Mesodermal cell (in vitro differentiated cells): ENCODE data around the gene PPP1R2C.

Experiments used
- H3K27ac ChIP-seq: 2 replicates; pipeline ENCODE4 v1.7.0; 2013; ENCODE audit warnings: mild to moderate bottlenecking, low read depth, low read length, moderate library complexity; ENCODE audit not compliant: severe bottlenecking
- H3K36me3 ChIP-seq: 2 replicates; pipeline ENCODE4 v1.7.1; 2013; ENCODE audit warnings: mild to moderate bottlenecking, low read length, moderate library complexity; ENCODE audit not compliant: control insufficient read depth, insufficient read depth
- H3K4me1 ChIP-seq: one replicate; pipeline ENCODE4 v1.7.1; 2013; ENCODE audit warnings: mild to moderate bottlenecking, low read length; ENCODE audit not compliant: insufficient read depth, control insufficient read depth, poor library complexity, severe bottlenecking
- H3K4me3 ChIP-seq: 2 replicates; pipeline ENCODE4 v1.7.0; 2013; ENCODE audit warnings: low read length, control low read depth, mild to moderate bottlenecking; ENCODE audit not compliant: insufficient read depth, poor library complexity, severe bottlenecking; ENCODE audit errors: extremely low read depth
- H3K9me3 ChIP-seq: 2 replicates; pipeline ENCODE4 v1.7.1; 2013; ENCODE audit warnings: mild to moderate bottlenecking, low read length, moderate library complexity; ENCODE audit not compliant: control insufficient read depth
- WGBS, 2 experiments: methylation state at CpG; one replicate each; pipeline ENCODE4 v1.1.5; 2013; ENCODE audit warnings: missing lambda C conversion rate in 2 of 2; ENCODE audit not compliant: insufficient coverage in 2 of 2; 5-methylcytosine and 5-hydroxymethylcytosine counted together

PPP1R2C gene

DNA sequence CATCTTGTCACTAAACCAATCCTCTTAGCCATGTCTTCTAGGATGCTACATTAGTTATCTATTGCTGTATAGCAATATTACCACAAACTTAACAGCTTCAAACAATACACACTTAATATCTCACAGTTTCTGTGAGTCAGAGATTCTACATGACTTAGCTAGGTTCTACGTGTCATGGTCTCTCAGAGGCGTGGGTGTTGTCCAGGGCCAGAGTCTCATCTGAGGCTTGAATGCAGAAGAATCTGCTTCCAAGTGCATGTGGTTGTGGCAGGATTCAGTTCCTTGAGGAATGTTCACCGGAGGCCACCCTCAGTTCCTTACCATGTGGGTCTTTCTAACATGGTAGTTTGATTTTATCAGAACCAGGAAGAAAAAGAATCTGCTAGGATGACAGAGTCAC is 26.4 kb downstream of the PPP1R2C start:
- 100% methylated on average over 2 of the region's 3 CpGs; no CpG with 5 or more reads in 1 of the 2 experiments for WGBS, 2 experiments

DNA sequence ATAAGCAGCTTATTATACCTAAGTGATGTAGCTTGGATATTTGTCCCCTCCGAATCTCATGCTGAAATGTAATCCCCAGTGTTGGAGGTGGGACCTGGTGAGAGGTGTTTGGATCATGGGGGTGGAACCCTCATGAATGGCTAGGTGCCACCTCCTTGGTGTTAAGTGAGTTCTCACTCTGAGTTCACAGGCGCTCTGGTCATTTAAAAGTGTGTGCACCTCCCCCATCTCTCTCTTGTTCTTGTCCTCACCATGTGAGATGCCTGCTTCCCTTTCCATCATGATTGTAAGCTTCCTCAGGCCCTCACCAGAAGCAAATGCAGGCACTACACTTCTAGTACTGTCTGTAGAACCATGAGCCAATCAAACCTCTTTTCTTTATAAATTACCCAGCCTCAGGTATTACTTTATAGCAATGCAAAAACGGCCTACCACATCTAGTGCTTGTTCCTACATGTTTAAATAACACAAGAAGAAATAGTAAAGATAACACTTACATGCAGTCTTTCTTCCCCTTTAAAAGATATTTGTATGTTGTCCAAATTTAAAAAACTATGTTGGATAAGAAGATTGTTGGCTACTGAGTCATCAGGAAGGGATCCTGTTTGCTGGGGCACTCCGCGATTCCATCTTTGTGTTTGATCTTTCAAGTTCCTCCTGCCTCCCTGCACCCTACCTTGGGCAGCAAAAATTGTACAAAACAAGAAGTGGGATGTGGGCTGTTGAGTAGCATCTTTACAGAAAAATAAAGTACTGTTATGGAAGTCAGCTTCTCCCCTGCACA is 29.7 kb downstream of the PPP1R2C start:
- H3K36me3 ChIP-seq: no peaks in the 10 kb centered on the region
- WGBS, 2 experiments: no CpG with 5 or more reads among the region's 5 CpGs
- H3K4me1 ChIP-seq: peaks cover 6% of the 10 kb centered on the region

More for the DNA sequence above, 26.4 kb downstream of the PPP1R2C start:
- H3K4me1 ChIP-seq: peaks cover 13% of the 10 kb centered on the region
- H3K36me3 ChIP-seq: no peaks in the 10 kb centered on the region
- H3K9me3 ChIP-seq: no peaks in the 10 kb centered on the region
- no peak overlapping the region for H3K27ac ChIP-seq
- no peak overlapping the region for H3K4me3 ChIP-seq

DNA sequence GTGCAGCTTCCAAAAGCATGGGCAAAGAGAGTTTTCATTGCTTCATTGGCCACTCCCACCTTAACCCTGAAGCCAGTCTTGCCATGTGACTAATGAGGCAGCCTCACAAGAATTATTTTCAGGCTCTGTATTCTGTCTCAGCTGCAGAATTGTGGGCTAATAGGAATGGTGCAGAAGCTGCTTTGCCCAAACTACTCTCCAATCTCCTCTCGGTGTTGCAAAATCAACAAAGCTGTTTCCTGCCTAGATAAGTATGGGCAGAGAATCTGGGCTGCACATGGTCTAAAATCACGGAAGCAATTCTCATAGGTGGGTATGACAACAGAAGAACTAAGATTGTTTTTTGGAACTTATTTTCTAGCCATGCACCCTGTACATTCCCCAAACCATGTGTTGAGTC is 31.4 kb downstream of the PPP1R2C start:
- WGBS, 2 experiments: no CpG with 5 or more reads among the region's 2 CpGs
- H3K4me1 ChIP-seq: peaks cover 6% of the 10 kb centered on the region
- H3K4me3 ChIP-seq: no peak overlapping the region
- no peaks in the 10 kb centered on the region for H3K9me3 ChIP-seq
- H3K27ac ChIP-seq: no peak overlapping the region
- H3K36me3 ChIP-seq: no peaks in the 10 kb centered on the region

More for the DNA sequence above, 29.7 kb downstream of the PPP1R2C start:
- H3K9me3 ChIP-seq: no peaks in the 10 kb centered on the region
- H3K27ac ChIP-seq: no peak overlapping the region
- no peak overlapping the region for H3K4me3 ChIP-seq

DNA sequence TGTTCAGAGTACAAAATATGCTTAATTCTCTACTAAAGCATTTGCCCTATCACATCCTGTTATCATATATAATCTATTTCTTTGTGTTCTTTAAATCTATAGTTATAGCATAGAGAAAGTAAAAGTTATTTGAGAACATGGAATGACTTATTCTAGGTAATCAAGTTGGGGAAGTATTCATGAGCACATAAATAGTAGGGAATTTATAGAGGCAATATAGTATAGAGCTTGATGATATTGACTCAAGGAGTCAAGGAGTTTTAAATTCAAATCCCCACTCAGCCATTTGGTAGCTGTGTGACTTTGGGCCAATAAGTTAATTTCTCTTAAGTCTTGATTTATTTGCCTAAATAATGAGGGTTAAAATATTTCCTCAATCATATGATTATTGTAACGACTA is 37.5 kb downstream of the PPP1R2C start:
- H3K4me1 ChIP-seq: no peaks in the 10 kb centered on the region
- no peak overlapping the region for H3K27ac ChIP-seq
- no CpG with 5 or more reads among the region's 1 CpG for WGBS, 2 experiments
- H3K36me3 ChIP-seq: no peaks in the 10 kb centered on the region
- H3K9me3 ChIP-seq: no peaks in the 10 kb centered on the region
- H3K4me3 ChIP-seq: no peak overlapping the region

DNA sequence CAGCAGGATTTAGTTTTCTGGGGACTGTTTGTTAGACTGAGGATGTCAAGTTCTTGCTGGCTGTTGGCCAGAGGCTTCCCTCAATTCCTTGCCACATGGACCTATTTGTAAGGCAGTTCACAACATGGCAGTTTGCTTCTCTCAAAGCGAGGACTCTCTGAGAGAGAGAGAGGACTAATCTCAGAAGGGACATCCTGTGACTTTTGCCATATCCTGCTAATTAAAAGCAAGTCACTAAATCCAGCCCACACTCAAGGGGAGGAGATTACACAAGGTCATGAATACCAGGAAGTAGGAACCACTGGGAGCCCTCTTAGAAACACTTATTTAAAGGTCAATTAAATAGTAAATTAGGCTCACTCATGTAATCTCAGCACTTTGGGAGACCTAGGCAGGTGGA is 38.2 kb downstream of the PPP1R2C start:
- Histone ChIP-seq H3K36me3 (no peaks in the 10 kb centered on the region), H3K4me3 (no peak overlapping the region), H3K27ac (no peak overlapping the region), H3K4me1 (no peaks in the 10 kb centered on the region), H3K9me3 (no peaks in the 10 kb centered on the region)
- no CpG with 5 or more reads among the region's 1 CpG for WGBS, 2 experiments

DNA sequence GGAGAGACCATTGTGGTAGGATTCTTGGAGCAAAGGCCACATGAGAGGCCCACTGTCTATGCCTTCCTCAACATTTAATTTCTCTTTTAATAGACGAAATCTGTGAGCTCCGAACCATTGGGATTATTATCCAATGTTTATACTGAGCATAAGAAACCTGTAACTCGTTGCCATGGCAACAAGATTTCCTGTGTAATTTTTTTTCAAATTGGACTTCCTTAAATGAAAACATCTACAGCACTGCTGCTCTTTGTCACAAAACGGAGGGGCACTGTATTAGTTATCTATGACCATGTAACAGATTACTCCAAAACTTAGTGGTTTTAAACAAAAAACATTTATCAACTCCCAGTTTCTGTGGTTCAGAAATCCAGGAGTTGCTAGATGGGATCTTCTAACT is 38.7 kb downstream of the PPP1R2C start:
- no peak overlapping the region for H3K4me3 ChIP-seq
- H3K36me3 ChIP-seq: no peaks in the 10 kb centered on the region
- WGBS, 2 experiments: 100% methylated on average over 1 of the region's 4 CpGs; no CpG with 5 or more reads in 1 of the 2 experiments
- no peaks in the 10 kb centered on the region for H3K4me1 ChIP-seq
- no peaks in the 10 kb centered on the region for H3K9me3 ChIP-seq
- H3K27ac ChIP-seq: no peak overlapping the region

DNA sequence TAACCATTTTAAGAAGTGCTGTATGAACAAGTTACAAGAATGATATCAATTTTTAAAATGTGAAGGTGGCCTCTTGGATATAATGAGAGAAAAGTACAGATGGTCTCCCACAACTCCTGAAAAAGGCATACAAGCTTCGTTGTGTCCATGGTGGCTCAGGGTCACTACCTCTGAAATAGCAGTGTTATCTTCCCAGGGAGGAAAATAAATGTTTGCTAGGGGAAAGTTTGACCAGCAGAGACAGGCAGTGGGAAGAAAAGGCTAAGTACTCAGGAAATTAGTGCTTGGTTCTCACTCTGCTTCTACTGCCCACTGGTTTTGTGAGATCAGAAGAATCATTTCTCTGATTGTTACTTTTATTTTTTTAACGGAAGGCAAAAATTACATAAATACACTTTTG is 39.4 kb downstream of the PPP1R2C start:
- Histone ChIP-seq H3K36me3 (no peaks in the 10 kb centered on the region), H3K4me1 (no peaks in the 10 kb centered on the region), H3K9me3 (no peaks in the 10 kb centered on the region), H3K4me3 (no peak overlapping the region), H3K27ac (no peak overlapping the region)
- WGBS, 2 experiments: 100% methylated on average over 1 of the region's 2 CpGs; no CpG with 5 or more reads in 1 of the 2 experiments

DNA sequence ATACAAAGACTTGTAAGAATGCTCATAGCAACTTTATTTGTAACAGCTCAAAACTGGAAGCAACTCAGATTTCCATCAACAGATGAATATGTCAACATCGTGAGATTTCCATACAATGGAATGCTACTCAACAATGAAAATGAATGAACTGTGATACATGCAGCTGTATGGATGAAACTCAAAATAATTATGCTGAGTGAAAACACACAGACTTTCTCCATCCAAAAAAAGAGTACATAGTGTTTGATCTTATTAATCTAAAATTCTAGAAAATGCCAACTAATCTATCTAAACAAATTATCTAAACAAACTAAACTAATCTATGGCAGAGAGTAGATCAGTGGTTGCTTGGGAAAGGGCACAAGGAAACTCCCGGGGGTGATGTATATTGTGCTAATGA is 42.7 kb downstream of the PPP1R2C start:
- H3K36me3 ChIP-seq: no peaks in the 10 kb centered on the region
- H3K4me1 ChIP-seq: no peaks in the 10 kb centered on the region
- WGBS, 2 experiments: no CpG with 5 or more reads among the region's 2 CpGs
- H3K4me3 ChIP-seq: no peak overlapping the region
- H3K27ac ChIP-seq: no peak overlapping the region
- no peaks in the 10 kb centered on the region for H3K9me3 ChIP-seq

DNA sequence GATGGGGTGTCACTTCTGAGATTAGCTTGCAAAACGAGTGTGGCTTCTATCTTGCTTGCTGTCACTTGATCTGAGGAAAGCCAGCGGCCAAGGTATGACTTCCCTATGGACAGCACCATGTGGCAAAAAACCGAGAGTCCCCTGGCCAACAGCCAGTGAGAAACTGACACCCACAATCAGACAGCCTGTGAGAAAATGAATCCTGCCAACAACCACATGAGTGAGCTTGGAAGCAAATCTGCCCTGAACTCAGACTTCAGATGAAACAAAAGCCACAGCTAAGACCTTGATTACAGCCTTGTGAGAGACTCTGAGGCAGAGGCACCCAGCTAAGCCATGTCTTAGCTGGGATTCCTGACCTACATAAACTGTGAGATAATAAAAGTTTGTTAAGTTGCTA is 45.5 kb downstream of the PPP1R2C start:
- H3K4me1 ChIP-seq: no peaks in the 10 kb centered on the region
- no peaks in the 10 kb centered on the region for H3K36me3 ChIP-seq
- H3K4me3 ChIP-seq: no peak overlapping the region
- no peaks in the 10 kb centered on the region for H3K9me3 ChIP-seq
- no peak overlapping the region for H3K27ac ChIP-seq
- WGBS, 2 experiments: no CpG with 5 or more reads among the region's 3 CpGs
